Suprapubic skin (tissue), 4 donors: Measurements from ENCODE around the gene COL18A1.

Experiments used
- POLR2A ChIP-seq, 2 donors: fragments of 450-650 bp; IDR thresholded peaks; one replicate each; pipeline ENCODE4 v1.6.1; 2017; ENCODE audit warnings: antibody characterized with exemption in 2 of 2, mild to moderate bottlenecking in 2 of 2, moderate library complexity in 2 of 2
- POLR2AphosphoS5 ChIP-seq, 3 donors: sonication (generic); formaldehyde crosslinking; IDR thresholded peaks; one replicate each; pipeline ENCODE4 v1.6.1; 2017; ENCODE audit warnings: antibody characterized with exemption in 3 of 3

- peak in 1 of 2 donors; percentile 24 for TF ChIP-seq POLR2A (IDR thresholded peaks at IDR 0.05)
- no peak for TF ChIP-seq POLR2AphosphoS5 (IDR thresholded peaks at IDR 0.05)
Measured at GRCh38 chr21:45405271-45405818, 380 bp downstream of the COL18A1 start.
